GM19397 (cell line): Measurements from ENCODE around the gene MAEA.

ENCODE experiments used
- ATAC-seq: cut with Tn5 transposase; IDR thresholded peaks from one replicate; pipeline ENCODE4 v1.9.1; 2021; ENCODE audit warnings: mild to moderate bottlenecking, moderate library complexity; ENCODE audit not compliant: unreplicated experiment

The MAEA gene

GRCh38 chr4:1249731-1250526, 39.8 kb upstream of the MAEA start:
- peak; percentile 3 for ATAC-seq

GRCh38 chr4:1250527-1250812, 39.2 kb upstream of the MAEA start:
- no peak for ATAC-seq

GRCh38 chr4:1250921-1251772, 38.5 kb upstream of the MAEA start:
- ATAC-seq, result no peak

GRCh38 chr4:1251773-1252066, 38.0 kb upstream of the MAEA start:
- ATAC-seq, result no peak

GRCh38 chr4:1252928-1253492, 36.7 kb upstream of the MAEA start:
- ATAC-seq, result no peak

GRCh38 chr4:1253831-1254230, 35.9 kb upstream of the MAEA start:
- no peak for ATAC-seq

- no peak for ATAC-seq
Measured at GRCh38 chr4:1255151-1255550, 34.5 kb upstream of the MAEA start.

- no peak for ATAC-seq
Measured at GRCh38 chr4:1255699-1256098, 34.0 kb upstream of the MAEA start.

- ATAC-seq, result no peak
Measured at GRCh38 chr4:1258457-1258856, 31.2 kb upstream of the MAEA start.

GRCh38 chr4:1259966-1260365, 29.7 kb upstream of the MAEA start:
- no peak for ATAC-seq

- no peak for ATAC-seq
Measured at GRCh38 chr4:1260418-1261106, 29.1 kb upstream of the MAEA start.

GRCh38 chr4:1261107-1261928, 28.4 kb upstream of the MAEA start:
- ATAC-seq, result no peak

GRCh38 chr4:1264942-1265341, 24.7 kb upstream of the MAEA start:
- ATAC-seq, result no peak

- no peak for ATAC-seq
Measured at GRCh38 chr4:1265351-1265750, 24.3 kb upstream of the MAEA start.

GRCh38 chr4:1266881-1267763, 22.6 kb upstream of the MAEA start:
- no peak for ATAC-seq

- ATAC-seq, result no peak
Measured at GRCh38 chr4:1269209-1269608, 20.5 kb upstream of the MAEA start.

GRCh38 chr4:1271686-1272085, 18.0 kb upstream of the MAEA start:
- ATAC-seq, result no peak

- no peak for ATAC-seq
Measured at GRCh38 chr4:1274871-1275270, 14.8 kb upstream of the MAEA start.

GRCh38 chr4:1276984-1277383, 12.7 kb upstream of the MAEA start:
- no peak for ATAC-seq
